HG03066 (cell line): ENCODE data around the gene SRC.
A peak's percentile ranks its signal among the peaks of the same experiment; 100 is the strongest.

Experiments
- ATAC-seq: cut with Tn5 transposase; IDR thresholded peaks from one replicate; pipeline ENCODE4 v1.9.1; 2021; ENCODE audit warnings: low read depth; ENCODE audit not compliant: unreplicated experiment

The SRC gene

DNA sequence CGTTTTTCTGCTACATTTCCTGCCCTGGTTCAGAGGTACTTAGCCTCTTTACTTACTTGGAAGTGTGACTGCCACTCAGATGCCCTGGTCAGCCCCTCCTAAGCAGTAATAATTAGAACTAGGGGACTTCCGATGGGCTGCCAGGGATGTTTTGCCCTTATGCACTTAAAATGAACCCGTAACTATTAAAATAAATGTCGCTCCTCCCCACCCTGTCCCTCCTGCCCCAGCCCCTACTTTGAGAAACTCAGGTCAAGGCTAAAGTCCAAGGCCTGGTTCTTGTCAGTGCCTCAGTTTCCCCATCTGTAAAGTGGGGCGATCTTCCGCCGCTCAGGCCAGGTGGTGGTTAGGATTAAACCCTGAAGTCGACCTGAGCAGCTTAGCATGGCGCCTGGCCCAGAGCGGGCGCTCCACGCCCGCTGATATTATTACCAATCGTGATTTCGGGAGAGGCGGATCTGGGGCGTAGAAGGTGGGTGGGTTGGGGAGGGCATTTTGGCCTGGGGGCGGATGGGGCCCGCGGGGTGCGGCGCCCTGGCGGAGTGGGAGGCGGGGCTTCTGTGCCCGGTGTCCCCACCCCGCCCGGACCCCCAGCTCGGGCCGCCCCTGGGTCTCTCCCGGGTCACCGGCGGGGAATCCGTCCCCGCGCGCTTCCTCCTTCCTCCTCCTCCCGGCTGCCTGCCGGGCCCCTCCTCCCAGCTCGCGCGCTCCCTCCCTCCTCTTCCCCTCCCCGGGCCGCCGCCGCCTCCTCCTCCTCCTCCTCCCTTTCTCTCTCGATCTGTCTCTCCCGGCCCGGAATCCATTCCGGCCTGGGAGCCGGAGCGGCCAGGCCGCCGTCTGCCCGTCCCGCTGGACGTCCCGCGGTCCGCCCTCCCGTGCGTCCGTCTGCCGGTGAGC lies at the start of gene SRC:
TSS of gene SRC (plus strand) at position 802 of the 897 bp plus-strand sequence. CDS start 38,014 bp downstream, outside the sequence.
- ATAC-seq: no peak

- ATAC-seq: no peak
Observed at GRCh38 chr20:37296371-37296770, 49.6 kb upstream of the SRC start.

- ATAC-seq: no peak
Observed at GRCh38 chr20:37297066-37297736, 48.7 kb upstream of the SRC start.

- ATAC-seq: no peak
Observed at GRCh38 chr20:37298190-37298939, 47.6 kb upstream of the SRC start.

GRCh38 chr20:37299718-37300528 lies 46.0 kb upstream of the SRC start:
- ATAC-seq: no peak

DNA sequence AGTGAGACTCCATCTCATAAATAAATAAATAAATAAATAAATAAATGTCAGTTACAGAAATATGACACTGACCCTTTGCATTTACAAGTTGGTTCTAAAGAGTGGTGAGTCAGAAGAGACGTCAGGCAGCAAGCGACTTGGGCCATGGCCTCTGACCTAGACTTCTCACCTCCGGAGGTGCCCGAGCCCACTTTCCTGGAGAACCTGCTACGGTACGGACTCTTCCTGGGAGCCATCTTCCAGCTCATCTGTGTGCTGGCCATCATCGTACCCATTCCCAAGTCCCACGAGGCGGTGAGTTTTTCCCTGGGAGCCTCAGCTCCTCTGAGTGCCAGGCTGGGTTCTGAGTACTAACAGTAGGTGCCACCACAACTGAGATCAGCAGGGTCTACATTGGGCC lies 44.8 kb upstream of the SRC start:
- no peak for ATAC-seq

DNA sequence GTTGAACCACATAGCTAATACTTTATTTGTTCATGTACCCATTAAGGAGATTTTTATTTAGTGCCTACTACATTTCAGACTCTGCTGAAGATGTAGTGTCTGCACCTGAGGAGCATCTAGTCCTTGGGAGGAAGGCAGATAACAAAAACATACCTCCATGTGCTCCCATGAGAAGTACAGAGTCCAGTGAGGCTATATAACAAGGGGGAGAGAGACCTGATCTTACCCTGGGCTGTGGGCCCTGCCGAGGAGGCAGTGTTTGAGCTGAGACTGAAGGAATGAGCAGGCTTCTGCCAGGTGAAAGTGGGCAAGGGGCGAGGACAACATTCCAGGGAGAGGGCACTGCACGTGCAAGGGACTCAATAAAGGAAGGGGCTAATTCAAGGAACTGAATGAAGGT lies 44.4 kb upstream of the SRC start:
- no peak for ATAC-seq

DNA sequence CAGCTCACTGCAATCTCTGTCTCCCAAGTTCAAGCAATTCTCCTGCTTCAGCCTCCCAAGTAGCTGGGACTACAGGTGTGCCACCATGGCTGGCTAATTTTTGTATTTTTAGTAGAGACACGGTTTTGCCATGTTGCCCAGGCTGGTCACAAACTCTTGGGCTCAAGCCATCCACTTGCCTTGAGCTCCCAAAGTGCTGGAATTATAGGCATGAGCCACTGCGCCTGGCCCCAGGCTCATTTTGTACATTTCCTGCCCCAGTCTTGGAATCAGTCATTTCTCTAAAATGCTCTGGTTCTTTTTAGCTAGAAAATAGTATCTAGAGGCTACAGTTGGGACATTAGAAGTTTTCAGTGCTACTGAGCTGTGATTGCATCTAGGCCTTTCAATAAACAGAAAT lies 43.0 kb upstream of the SRC start:
- no peak for ATAC-seq

- ATAC-seq: no peak
Observed at GRCh38 chr20:37303637-37304036, 42.3 kb upstream of the SRC start.

DNA sequence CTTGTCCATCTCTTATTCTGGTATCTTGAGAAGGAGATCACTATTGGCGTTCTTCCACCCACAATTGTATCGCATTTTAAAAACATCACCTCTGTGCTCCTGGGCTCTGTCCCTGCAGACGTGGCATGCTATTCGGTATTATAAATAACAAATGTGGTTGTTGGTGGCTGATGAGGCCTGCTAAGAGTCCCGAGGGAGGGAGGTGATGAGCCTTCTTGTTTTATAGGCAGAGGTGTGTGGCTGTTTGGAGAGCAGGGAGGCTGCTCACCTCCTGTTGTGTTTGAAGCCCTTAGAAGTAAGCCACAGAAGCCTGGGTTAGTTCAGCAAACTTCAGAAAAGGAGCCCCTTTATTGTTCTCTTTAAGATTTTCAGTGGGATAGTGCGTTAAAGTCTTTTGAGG lies 40.9 kb upstream of the SRC start:
- no peak for ATAC-seq

DNA sequence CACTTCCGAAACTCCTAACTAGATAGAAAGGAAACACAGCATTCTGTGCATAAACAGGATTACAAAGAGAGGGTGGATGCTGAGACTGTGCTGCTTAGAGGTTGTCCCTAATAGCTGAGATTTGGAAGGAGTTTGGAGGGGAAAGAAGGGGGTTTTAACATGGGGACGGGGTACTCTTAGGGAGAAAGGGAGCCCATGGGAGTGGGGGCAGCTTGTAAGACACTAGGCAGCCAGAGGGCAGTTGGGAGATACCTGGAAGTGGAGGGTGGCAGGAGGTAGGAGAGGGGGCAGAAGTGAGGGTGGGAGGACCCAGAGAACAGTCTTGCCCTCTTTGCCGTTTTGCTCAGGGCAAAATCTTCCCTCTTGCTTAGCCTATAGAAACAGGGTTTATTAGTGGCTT lies 40.1 kb upstream of the SRC start:
- ATAC-seq: no peak

GRCh38 chr20:37308086-37309050 lies 37.6 kb upstream of the SRC start:
- ATAC-seq: peak; percentile 96

DNA sequence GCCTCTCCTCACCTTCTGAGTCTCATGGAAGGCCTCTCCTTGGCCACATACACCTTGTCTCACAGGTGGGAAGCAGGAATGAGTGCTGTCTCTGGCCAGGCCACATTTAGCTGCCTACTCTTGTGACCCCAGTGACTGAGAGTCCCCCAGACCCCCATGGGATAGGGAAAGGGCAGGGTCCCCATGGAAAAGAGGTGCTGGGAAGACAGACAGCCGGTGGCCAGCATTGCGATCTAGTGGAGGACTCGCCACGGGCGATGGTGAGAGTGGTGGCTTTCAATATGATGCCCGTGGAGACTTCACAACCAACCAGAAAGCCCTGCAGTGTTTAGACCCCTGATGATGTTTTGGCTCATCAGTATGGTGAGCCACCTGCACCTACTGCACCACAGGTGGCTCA lies 36.6 kb upstream of the SRC start:
- no peak for ATAC-seq

GRCh38 chr20:37309936-37310590 lies 35.9 kb upstream of the SRC start:
- ATAC-seq: no peak

DNA sequence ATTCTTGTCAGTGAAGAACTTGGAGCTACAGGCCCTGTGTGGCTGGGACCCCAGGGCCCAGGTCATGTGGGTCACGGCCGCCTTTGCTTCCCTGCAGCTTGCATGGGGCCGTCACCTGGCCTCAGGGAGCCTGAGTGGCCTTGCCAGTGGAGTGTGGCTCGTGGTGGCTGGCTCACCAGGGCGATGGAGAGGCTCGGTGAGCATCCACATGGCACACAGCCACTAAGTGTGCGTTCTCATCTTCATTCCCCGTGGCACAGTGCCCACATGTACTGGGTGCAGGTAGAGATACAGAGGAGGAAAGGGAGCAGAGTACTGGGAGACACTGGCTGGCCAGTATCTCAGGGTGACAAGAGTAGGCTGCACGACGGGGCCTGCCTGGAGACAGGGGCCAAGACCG lies 35.0 kb upstream of the SRC start:
- ATAC-seq: no peak

GRCh38 chr20:37311710-37312355 lies 34.1 kb upstream of the SRC start:
- no peak for ATAC-seq

DNA sequence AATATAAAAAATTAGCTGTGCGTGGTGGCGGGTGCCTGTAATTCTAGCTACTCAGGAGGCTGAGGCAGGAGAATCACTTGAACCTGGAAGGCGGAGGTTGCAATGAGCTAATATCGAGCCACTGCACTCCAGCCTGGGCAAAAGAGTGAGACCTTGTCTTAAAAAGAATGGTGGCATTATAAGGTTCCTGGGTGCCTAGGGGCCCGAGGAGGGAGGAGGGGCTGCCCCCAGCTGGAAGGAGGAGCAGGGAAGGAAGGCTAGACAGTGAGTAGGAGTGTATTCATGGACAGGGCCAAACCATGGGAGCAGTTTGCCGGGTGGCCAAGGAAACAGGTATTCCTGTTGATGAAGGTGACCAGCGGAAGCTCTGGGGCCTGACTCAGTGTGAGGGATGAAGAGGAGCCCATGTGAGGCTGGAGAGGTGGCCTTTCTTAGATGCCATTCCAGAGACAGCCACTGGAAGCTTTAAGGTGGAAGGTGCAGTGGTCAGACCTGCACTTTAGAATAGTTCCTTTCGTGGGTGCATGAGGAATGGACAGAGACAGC lies 32.3 kb upstream of the SRC start:
- ATAC-seq: no peak

DNA sequence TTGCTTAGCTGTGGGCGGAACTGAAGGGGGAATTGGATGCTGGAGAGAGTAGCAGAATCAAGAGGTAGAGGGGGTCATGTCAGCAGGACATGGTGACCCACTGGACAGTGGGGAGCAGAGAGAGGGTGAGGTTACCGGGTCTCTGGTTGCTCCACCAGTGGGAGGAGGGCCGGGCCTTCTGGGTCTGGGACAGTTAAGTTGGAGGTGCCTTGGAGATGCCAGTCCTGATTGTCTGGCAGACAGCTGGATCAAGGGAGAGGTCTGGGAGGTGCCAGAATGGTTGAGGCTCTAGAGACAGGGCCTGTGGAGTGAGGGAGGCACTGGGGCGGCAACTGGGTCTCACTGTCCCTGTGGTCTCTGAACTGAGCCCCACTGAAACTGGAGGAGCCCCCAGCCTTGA lies 31.8 kb upstream of the SRC start:
- ATAC-seq: no peak
